ENCODE measurements around the gene FOXM1.

FOXM1 gene

DNA sequence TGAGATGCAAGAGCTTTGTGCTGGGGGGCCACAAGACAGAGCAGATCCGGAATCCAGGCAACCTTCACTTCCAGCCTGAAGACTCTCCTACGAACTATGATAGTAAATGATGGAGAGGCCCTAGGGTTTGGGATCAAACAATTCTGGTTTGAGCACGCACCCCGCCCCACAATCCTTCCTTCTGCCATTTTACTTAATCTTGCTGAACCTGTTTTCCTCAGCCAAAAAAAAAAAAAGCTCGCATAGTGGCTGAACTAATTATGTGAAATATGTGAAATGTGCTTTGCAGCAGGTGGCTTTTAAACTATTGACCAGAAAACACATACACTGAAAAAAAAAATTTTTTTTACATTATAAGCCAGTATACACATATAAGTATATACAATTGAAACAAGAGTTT is 65.2 kb downstream of the FOXM1 start:
- no peak for DNase-seq
